GM23248 (cell line): ENCODE measurements around the gene PSENEN.

ENCODE experiments used
- EZH2 ChIP-seq: fragments of 200-600 bp; sonication (generic); IDR thresholded peaks from 2 replicates; pipeline ENCODE4 v1.6.1; 2018; ENCODE audit warnings: antibody characterized with exemption, mild to moderate bottlenecking; ENCODE audit not compliant: insufficient read depth, poor library complexity, severe bottlenecking
- EZH2phosphoT487 ChIP-seq: fragments of 200-600 bp; sonication (generic); IDR thresholded peaks from 2 replicates; pipeline ENCODE4 v1.6.1; 2018; ENCODE audit warnings: antibody characterized with exemption, moderate library complexity, mild to moderate bottlenecking, low read depth; ENCODE audit not compliant: insufficient read depth

- no peak for TF ChIP-seq EZH2
- no peak for TF ChIP-seq EZH2phosphoT487
These were observed 17.3 kb upstream of the PSENEN start for GRCh38 chr19:35727956-35728706.
